ENCODE results near the gene PNMA8A. TPM values are rescaled to one million over a fixed set of nuclear protein-coding genes. Genes with fewer than 3 reads are reported as not detected.
"Not testable (repeated sequence)": the region's sequence is repeated elsewhere in the genome, so short reads cannot be mapped to it uniquely, and the experiment has no call there.

PNMA8A gene
- total RNA-seq, 4 donors from 2014 or later = 0.28 TPM; not detected in 3

DNA sequence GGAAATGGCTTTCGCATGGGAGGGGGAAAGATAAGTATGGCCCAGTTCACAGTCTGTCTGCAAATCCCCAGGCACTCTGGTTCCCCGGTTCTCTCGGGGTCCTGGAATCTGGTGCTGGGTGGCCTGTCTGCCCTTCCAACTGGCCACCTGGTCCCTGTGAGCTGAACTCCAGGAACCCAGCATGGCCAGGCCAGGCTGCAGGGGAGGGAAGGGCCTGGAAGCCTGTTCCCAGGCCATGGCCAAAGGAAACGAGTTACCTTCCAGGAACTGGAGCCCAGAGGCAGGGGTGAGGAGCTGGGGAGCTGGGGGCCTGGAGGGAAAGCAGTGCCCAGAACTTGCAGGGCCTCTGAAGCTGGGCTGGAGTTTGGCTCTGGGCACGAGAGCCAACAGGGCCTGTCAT is 23.5 kb downstream of the PNMA8A start:
- no peaks in the 10 kb centered on the region for H3K4me1 ChIP-seq
- DNase-seq = no peak
- no peaks in the 10 kb centered on the region for H3K9me3 ChIP-seq
- no peak for TF ChIP-seq POLR2A (IDR thresholded peaks at IDR 0.05)
- H3K36me3 ChIP-seq = no peaks in the 10 kb centered on the region
- H3K27me3 ChIP-seq = no peaks in the 10 kb centered on the region
- no peak overlapping the region for H3K27ac ChIP-seq
- no peak overlapping the region for H3K4me3 ChIP-seq

DNA sequence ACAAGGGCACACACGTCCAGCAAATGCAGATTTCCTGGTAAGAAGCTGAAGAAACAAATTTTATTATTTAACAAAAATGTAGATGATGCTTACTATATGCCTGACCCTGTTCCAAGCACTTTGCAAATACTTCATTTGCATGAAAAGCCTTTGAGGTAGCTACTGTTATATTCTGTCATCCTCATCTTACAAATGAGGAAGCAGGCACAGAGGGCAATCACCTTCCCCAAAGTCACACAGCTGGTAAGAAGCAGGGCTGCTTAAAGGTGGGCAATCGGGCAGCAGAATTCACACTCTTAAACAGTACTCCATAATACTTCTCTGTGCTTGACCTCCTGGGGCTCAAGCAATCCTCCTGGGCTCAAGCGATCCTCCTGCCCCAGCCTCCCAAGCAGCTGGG is 24.4 kb downstream of the PNMA8A start:
- DNase-seq = no peak
- TF ChIP-seq, protein P1, sequence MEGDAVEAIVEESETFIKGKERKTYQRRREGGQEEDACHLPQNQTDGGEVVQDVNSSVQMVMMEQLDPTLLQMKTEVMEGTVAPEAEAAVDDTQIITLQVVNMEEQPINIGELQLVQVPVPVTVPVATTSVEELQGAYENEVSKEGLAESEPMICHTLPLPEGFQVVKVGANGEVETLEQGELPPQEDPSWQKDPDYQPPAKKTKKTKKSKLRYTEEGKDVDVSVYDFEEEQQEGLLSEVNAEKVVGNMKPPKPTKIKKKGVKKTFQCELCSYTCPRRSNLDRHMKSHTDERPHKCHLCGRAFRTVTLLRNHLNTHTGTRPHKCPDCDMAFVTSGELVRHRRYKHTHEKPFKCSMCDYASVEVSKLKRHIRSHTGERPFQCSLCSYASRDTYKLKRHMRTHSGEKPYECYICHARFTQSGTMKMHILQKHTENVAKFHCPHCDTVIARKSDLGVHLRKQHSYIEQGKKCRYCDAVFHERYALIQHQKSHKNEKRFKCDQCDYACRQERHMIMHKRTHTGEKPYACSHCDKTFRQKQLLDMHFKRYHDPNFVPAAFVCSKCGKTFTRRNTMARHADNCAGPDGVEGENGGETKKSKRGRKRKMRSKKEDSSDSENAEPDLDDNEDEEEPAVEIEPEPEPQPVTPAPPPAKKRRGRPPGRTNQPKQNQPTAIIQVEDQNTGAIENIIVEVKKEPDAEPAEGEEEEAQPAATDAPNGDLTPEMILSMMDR (IDR thresholded peaks at IDR 0.05) = no peak
- H3K4me1 ChIP-seq = no peaks in the 10 kb centered on the region
- no peaks in the 10 kb centered on the region for H3K36me3 ChIP-seq
- no peaks in the 10 kb centered on the region for H3K9me3 ChIP-seq
- no peak overlapping the region for H3K4me3 ChIP-seq
- no peak overlapping the region for H3K27ac ChIP-seq
- no peaks in the 10 kb centered on the region for H3K27me3 ChIP-seq

DNA sequence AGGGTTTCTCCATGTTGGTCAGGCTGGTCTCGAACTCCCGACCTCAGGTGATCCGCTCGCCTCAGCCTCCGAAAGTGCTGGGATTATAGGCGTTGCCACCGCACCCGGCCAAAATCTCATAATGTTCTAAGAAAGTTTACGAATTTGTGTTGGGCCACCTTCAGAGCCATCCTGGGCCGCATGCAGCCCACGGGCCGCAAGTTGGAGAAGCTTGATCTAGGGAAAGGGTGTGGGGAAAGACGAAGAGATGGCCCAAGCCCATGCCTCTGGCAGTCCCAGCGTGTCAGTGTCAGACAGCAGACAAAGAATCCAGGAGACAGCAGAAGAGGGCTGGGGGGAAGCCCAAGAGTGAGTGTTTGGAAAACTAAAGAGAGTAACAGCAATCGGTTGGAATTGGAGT is 25.3 kb downstream of the PNMA8A start:
- no peak for DNase-seq
- H3K27me3 ChIP-seq = no peaks in the 10 kb centered on the region
- no peak overlapping the region for H3K4me3 ChIP-seq
- TF ChIP-seq, protein P1 (IDR thresholded peaks at IDR 0.05) = no peak
- TF ChIP-seq POLR2A (IDR thresholded peaks at IDR 0.05) = no peak
- H3K4me1 ChIP-seq = no peaks in the 10 kb centered on the region
- no peak overlapping the region for H3K27ac ChIP-seq
- H3K36me3 ChIP-seq = no peaks in the 10 kb centered on the region
- H3K9me3 ChIP-seq = no peaks in the 10 kb centered on the region

DNA sequence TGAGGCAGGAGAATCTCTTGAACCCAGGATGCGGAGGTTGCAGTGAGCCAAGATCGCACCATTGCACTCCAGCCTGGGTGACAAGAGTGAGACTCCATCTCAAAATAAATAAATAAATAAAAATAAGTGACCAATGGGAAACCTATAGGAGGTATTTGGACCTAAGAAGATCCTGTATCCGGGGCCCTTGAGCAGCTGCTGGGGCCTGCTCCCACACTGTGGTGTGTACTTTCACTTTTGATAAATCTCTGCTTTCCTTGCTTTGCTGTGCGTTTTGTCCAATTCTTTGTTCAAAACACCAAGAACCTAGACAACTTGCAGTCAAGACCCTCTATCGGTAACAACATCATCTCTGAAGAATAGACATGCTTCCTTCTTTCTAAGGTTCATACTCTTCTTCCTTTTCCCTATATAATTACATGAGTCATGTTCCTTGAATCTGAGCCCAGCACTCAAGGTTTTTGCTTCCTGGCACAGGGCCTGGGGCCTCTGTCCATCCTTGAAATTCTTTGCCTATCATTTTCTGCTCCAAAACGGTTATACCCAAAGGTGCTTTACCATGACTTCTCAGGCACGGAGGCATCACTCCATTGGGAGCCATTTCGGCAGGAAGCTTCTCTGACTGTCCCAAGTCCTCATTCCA is 28.4 kb downstream of the PNMA8A start:
- Histone ChIP-seq H3K27me3 (no peaks in the 10 kb centered on the region), H3K27ac (peak overlapping the region in 1 of 4 donors; percentile 39), H3K9me3 (no peaks in the 10 kb centered on the region), H3K36me3 (no peaks in the 10 kb centered on the region), H3K4me3 (no peak overlapping the region), H3K4me1 (no peaks in the 10 kb centered on the region)
- DNase-seq = no peak
- TF ChIP-seq, protein P1 (IDR thresholded peaks at IDR 0.05) = no peak
- no peak for TF ChIP-seq POLR2A (IDR thresholded peaks at IDR 0.05)

DNA sequence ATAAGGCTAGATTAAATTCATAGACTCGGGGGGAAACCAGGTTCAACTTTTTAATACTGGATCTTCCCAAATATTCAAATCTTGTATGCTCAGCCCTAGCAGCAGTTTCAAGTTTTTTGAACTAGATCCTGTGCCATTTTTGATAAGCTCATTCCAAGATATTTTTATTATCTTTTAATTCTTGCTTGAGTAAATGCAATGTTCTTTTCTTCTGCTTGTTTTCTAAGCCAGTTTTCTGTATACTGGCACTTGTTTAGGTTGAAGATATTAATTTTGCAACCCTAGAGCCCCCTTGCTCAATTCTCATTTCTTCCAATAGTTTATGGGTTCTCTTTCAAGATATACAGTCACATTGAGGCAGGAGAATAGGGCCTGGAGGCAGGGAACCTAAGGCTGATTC is 29.5 kb downstream of the PNMA8A start:
- TF ChIP-seq, protein P1 (IDR thresholded peaks at IDR 0.05) = no peak
- TF ChIP-seq POLR2A (IDR thresholded peaks at IDR 0.05) = no peak
- Histone ChIP-seq H3K36me3 (no peaks in the 10 kb centered on the region), H3K4me3 (no peak overlapping the region), H3K9me3 (no peaks in the 10 kb centered on the region), H3K27me3 (no peaks in the 10 kb centered on the region), H3K27ac (no peak overlapping the region), H3K4me1 (no peaks in the 10 kb centered on the region)
- DNase-seq = no peak

DNA sequence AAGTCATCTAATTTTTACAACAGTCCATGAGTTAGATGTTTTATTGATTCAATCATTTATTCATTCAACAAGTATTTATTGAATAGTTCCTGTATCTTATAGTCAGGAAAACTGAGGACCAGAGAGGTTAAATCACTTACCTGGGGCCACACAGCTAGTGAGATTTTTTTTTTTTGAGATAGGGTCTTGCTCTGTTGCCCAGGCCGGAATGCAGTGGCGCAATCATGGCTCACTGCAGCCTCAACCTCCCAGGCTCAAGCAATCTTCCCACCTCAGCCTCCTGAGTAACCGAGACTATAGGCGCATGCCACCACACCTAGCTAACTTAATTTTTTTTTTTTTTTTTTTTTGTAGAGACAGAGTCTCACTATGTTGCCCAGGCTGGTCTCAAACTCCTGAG is 35.7 kb downstream of the PNMA8A start:
- H3K27me3 ChIP-seq, H3K27ac ChIP-seq, H3K4me3 ChIP-seq, H3K9me3 ChIP-seq, H3K36me3 ChIP-seq, DNase-seq, H3K4me1 ChIP-seq: not testable (repeated sequence)

DNA sequence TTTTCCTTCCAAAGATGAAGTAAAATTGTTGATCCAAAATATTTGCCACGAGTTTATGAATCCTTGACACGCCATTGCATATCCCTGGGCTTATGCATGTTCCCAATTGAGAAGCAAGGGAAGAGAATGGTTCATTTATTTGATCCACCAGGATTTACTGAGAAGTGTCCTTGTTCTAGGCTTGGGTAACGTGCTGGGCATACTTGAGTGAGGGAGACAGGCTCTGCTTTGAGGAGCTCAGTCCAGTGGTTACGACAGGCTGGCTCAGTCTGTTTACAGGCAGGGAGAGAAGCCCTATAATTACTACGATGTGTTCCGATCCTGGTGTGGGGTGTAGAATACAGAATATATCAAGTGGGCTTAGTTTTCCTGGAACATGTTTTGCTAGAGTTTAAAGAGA is 36.4 kb downstream of the PNMA8A start:
- Histone ChIP-seq H3K27ac (no peak overlapping the region), H3K4me3 (no peak overlapping the region), H3K9me3 (no peaks in the 10 kb centered on the region), H3K27me3 (no peaks in the 10 kb centered on the region), H3K36me3 (no peaks in the 10 kb centered on the region), H3K4me1 (no peaks in the 10 kb centered on the region)
- DNase-seq = no peak
- TF ChIP-seq, protein P1 (IDR thresholded peaks at IDR 0.05) = no peak
- TF ChIP-seq POLR2A (IDR thresholded peaks at IDR 0.05) = no peak

DNA sequence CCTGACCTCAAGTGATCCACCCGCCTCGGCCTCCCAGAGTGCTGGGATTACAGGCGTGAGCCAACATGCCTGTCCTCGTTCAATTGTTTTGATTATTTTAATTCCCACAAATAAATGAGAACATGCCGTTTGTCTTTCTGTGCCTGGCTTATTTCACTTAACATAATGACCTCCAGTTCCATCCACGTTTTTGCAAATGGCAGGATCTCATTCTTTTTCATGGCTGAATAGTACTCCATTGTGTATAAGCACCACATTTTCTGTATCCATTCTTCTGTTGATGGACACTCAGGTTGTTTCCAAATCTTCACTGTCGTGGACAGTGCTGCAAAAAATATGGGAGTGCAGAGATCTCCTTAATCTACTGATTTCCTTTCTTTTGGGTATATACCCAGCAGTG is 37.9 kb downstream of the PNMA8A start:
- not testable (repeated sequence) for H3K9me3 ChIP-seq, H3K27me3 ChIP-seq, H3K4me3 ChIP-seq, H3K27ac ChIP-seq, DNase-seq, H3K4me1 ChIP-seq, H3K36me3 ChIP-seq

All from Peyer's patch (tissue), 4 donors.